Hindlimb muscle (tissue), 1 donor: ENCODE data around the gene SIK3. TPM values are rescaled to one million over a fixed set of nuclear protein-coding genes. Genes with fewer than 3 reads are reported as not detected.

Experiments
- DNase-seq: peaks from one replicate; pipeline ENCODE4 v3.0.0-alpha.2; 2013
- polyA plus RNA-seq: library from polyadenylated mRNA; unstranded; fragments of 120-200 nt; gene quantifications from one replicate; pipeline ENCODE4 v1.2.1, GENCODE V29; 2013; ENCODE audit not compliant: insufficient read length

The SIK3 gene
- polyA plus RNA-seq, 1 donor, result 47.2 TPM

GRCh38 chr11:116890607-116891006, 207.6 kb downstream of the SIK3 start:
- no peak for DNase-seq

- DNase-seq, result no peak
These were observed 208.0 kb downstream of the SIK3 start for GRCh38 chr11:116890193-116890592.

DNA sequence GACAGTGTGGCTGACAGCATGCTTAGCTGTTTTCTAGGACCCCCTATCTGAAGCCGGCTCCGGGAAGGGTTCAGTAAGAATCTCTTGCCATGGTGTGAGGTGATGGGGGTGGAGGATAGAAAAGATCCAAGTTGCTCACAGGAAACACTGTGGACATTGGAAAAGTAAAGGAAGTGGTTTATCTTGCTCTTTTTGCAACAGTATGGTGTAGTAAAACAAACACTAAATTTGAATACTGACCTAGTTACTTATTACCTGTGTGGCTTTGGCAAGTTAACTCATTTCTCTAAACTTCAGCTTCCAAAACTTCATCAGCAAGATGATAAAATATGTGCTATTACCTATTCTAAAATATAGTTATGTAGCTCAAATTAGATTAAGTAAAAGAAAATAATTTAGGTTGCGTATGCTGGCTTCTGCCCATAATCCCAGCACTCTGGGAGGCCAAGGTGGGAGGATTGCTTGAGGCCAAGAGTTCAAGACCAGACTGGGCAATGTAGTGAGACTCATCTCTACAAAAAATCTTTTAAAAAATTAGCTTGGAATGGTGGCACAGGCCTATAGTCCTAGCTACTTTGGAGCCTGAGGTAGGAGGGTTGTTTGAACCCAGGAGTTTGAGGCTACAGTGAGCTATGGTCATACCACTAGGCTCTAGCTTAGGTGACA, 209.2 kb downstream of the SIK3 start:
- no peak for DNase-seq

- peak; percentile 34 for DNase-seq
These were observed 210.2 kb downstream of the SIK3 start for GRCh38 chr11:116888024-116888423.

GRCh38 chr11:116885951-116886655, 212.1 kb downstream of the SIK3 start:
- no peak for DNase-seq

DNA sequence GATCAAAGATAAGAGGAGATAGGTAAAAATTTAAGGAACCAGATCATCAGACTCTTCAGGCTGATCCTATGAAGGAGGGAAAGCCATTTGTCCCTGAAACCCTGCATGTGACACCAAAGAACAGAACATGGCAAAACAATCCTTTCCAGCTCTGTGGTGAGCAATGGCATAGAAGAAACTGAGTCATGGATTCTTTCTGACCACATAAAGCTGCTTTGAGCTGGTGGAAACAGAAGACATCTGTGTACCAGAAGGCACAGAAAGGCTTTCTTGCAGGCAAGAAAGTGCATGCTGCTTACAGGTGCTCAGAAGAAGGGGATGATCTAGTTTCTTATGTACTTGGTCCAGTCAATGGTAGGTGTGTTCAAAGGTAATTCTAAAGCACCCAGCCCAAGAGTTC, 215.8 kb downstream of the SIK3 start:
- DNase-seq, result no peak

- DNase-seq, result no peak
These were observed 217.1 kb downstream of the SIK3 start for GRCh38 chr11:116881143-116881542.

DNA sequence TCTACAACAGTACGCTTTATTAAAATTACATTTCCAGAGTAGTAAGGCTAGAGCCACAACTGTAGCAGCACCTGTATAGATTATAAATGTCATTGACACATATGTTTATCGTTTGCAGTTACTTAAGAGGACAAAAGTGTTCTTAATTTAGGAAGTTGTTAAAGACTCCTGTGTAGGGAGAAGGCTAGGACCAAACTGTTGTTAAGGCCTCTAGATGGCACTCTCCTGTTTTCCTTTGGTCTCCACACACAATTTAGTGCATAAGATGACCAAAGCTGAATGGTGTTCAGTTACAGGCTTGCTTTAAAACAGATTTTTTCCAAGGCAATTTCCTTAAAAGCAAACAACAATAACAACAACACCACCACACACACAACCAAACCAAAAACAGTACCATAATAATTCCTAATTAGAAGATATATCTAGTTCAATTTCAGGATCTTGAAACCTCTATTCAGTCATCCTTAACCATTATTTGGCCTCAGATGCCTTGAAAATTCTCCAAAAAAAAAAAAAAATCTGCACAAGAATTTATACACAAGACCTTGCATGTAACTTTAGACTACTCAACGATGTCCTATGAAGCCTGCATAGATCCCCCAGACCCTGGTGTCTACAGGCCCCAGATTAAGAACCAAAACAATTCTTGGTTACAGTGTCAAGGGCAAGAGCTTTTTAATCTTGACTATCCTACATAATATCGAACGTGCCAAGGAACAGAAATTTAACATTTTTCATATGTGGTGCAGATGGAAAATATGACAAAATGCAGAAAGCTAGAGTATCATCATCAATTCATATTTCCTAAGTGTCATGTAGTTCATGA, 218.2 kb downstream of the SIK3 start:
- peak; percentile 58 for DNase-seq

- no peak for DNase-seq
These were observed 221.6 kb downstream of the SIK3 start for GRCh38 chr11:116876656-116877055.

GRCh38 chr11:116875194-116875593, 223.0 kb downstream of the SIK3 start:
- no peak for DNase-seq

DNA sequence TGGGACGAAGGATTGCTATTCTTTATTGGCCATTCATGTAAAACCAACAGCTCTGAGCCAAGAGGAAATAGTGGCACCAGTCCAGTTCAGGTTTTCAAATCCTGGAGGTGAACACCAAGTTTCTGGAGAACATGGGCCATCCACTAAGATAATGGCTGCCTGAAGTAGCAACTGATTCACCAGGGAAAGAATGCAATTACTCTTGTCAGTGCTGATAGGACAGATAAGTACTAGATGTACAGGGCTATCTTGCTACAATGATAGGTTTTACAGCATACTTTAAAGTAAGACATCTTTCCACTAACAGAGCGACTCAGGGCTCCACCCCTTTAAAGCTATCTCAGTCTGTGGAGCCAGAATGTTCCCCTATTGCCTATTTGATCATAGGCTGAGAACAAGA, 224.0 kb downstream of the SIK3 start:
- DNase-seq, result no peak

DNA sequence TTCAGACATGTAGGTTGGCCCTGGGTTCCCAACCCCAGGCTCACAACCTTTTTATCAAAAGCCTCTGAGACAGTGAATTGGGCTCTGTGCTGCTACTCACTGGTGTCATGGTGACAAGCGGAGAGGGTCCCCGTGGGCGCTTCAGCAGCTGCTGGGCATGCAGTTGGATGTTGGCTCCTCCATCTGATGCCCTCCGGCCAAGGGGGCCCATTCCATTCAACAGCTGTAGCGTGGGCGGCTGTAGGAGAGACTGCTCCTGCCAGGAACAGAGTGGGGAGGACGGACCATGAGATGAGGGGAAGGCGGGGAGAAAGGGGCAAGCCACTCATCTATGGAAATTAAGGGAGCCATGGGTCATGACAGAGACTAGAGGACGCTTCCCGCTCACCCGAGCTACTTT, 224.8 kb downstream of the SIK3 start:
- DNase-seq, result no peak

- DNase-seq, result no peak
These were observed 227.0 kb downstream of the SIK3 start for GRCh38 chr11:116871248-116871647.

- DNase-seq, result no peak
These were observed 228.2 kb downstream of the SIK3 start for GRCh38 chr11:116870054-116870453.

- no peak for DNase-seq
These were observed 228.6 kb downstream of the SIK3 start for GRCh38 chr11:116869610-116870009.

DNA sequence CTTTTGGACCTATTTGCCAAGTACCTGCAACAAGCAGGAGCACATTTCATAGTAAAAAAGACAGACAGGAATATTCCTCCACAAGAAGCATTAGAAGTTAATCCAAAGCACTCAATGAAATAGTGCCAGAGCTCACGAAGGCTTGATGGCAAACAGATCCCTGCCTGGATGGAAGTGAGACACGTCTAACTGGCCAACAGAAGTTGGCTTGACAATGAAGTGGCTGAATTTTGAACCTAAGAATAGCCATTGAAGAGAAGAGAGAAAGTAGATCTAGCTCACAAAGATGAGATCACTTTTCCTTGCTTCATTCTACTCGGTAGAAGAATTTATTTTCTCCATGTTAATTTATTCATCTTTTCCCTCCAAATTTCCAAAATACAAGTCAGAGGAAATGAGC, 230.2 kb downstream of the SIK3 start:
- no peak for DNase-seq

- DNase-seq, result no peak
These were observed 230.6 kb downstream of the SIK3 start for GRCh38 chr11:116867619-116868018.

DNA sequence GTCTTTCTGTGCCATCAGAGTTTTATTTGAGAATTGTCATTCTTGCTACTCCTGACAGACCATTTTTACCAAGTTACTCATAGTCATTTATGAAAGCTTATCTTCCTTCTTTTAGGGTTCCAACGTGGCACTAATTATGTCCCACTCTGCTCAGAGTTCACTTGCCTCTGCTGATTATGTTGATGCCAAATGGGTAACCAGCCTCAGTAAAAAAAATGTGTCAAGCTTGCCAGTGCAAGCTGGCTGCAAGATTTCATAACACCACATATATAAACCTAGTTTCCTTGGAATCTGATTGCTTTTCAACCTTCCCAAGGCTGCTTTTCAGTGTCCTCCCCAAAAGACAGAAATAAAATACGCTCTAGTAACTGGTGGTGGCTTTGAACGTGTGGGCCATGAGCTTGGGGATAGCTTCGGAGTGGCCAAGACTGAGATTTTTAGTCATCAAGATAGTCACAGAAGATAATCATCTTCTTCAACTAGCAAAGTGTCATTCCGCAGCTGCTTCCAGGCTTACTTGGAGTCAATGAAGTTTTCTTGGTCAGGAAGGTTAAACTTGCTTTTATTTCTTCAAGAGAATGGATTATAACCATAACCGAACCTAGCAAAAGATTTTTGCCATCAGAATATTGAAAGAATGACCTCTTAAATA, 231.3 kb downstream of the SIK3 start:
- DNase-seq, result no peak

DNA sequence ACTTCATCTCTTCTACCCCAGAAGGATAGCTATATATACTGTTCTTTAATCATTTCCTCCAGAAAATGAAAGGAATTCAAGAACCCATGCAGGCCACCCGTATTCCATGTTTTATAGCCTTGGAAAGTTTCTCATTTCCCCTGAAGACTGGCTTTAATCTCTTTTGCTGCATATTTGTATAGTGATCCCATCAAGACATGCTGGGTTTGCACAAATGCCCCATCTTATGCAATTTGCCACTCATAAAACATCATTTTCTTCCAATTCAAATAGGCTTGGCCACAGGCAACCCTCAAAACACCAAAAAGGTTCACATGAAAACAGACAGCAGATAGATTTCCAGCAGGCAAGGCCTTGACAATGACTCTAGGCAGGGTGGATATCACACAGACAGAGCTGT, 232.5 kb downstream of the SIK3 start:
- DNase-seq, result no peak

DNA sequence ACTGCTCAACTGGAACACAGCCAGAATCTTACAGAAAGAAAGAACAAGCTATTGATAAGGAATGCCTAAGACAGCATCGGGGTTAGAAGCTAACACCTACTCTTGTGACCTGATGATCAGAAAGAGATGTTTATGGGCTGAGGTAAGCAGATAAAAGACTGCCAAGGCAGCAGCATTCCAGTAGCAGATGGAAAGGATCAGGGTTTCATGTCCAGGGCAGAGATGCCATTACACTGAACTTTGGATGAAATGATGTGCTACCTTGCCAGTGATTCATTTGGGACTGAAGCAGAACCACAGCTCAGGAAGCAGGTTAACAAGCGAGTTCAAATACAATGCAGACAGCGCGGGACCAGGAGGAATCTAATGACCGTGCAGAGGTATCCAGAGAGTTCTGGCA, 233.7 kb downstream of the SIK3 start:
- DNase-seq, result no peak

GRCh38 chr11:116862951-116863350, 235.3 kb downstream of the SIK3 start:
- DNase-seq, result no peak

DNA sequence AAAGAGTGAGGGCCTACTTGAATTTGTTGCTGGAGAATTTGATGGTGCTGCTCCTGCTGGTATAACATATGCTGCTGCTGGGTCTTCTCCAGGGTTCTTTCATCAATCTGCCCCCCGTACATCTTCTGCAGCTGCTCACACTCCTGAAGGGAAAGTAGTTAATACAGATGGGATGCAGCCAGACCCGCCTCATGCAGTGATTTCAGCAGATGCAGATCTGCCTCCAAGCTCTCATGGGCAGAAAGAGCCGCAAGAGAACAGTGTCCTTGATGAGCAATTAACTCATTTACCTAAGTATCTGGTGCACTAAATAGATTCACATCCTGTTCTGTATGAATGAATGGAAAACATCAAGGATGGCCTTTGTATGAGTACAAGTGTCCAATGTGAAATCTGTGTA, 236.0 kb downstream of the SIK3 start:
- DNase-seq, result no peak

DNA sequence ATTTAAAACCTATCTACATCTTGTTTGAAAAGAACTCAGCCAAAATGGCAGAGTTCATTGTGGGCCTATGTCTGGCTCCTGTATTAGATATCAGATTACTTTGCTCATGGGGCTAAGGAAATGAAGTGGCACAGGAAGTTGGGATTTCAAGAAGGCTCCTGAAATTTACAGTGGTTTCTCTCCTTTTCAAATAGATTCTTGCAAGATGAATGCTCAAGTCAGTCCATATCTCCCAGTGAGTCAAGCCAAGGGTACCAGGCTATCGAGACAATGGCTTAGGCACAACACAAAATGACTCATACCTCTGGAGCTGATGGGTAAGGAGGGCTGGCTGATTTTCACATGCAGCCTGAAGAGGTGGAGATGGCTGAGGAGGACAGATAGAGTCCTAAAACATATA, 236.7 kb downstream of the SIK3 start:
- DNase-seq, result no peak
